HUDEP-2 (cell line): ENCODE measurements around the gene PLAGL1.
A peak's percentile ranks its signal among the peaks of the same experiment; 100 is the strongest.
"Not testable (repeated sequence)": the region's sequence is repeated elsewhere in the genome, so short reads cannot be mapped to it uniquely, and the experiment has no call there.

Experiments
- DNase-seq, 76 experiments: peaks; one replicate each; lab custom pipeline; 2025; ENCODE audit not compliant: unreplicated experiment in 76 of 76; lab: John Stamatoyannopoulos, UW

The PLAGL1 gene

GRCh38 chr6:144008120-144008811 is at the start of gene PLAGL1:
Gene PLAGL1, minus strand, starts transcription at chr6:144008259. Its CDS starts 60,123 bp downstream, at chr6:143948136.
- DNase-seq, result peak in 42 of 76 experiments; percentile 7 to 52 (median 24)

GRCh38 chr6:144055121-144055931 is 47.3 kb upstream of the PLAGL1 start:
- DNase-seq, result no peak

- no peak for DNase-seq
These were observed 45.5 kb upstream of the PLAGL1 start for GRCh38 chr6:144053601-144054000.

- DNase-seq, result no peak
These were observed 44.4 kb upstream of the PLAGL1 start for GRCh38 chr6:144052488-144052887.

- DNase-seq, result no peak
These were observed 41.3 kb upstream of the PLAGL1 start for GRCh38 chr6:144049386-144049785.

GRCh38 chr6:144047688-144048087 is 39.6 kb upstream of the PLAGL1 start:
- DNase-seq, result no peak

- not testable (repeated sequence) for DNase-seq
These were observed 38.6 kb upstream of the PLAGL1 start for GRCh38 chr6:144046672-144047071.

GRCh38 chr6:144044989-144045388 is 36.9 kb upstream of the PLAGL1 start:
- DNase-seq, result not testable (repeated sequence)

GRCh38 chr6:144036835-144037195 is 28.8 kb upstream of the PLAGL1 start:
- no peak for DNase-seq

- peak in 19 of 76 experiments; percentile 7 to 37 (median 25) for DNase-seq
These were observed 28.2 kb upstream of the PLAGL1 start for GRCh38 chr6:144036064-144036834.

GRCh38 chr6:144035416-144035815 is 27.4 kb upstream of the PLAGL1 start:
- DNase-seq, result no peak

GRCh38 chr6:144033816-144034735 is 26.0 kb upstream of the PLAGL1 start:
- DNase-seq, result peak in 30 of 76 experiments; percentile 6 to 49 (median 24)

GRCh38 chr6:144029452-144029851 is 21.4 kb upstream of the PLAGL1 start:
- DNase-seq, result no peak

GRCh38 chr6:144027932-144028587 is 20.0 kb upstream of the PLAGL1 start:
- DNase-seq, result no peak

- no peak for DNase-seq
These were observed 15.2 kb upstream of the PLAGL1 start for GRCh38 chr6:144023216-144023615.

- DNase-seq, result no peak
These were observed 11.9 kb upstream of the PLAGL1 start for GRCh38 chr6:144019929-144020328.

- DNase-seq, result no peak
These were observed 9.4 kb upstream of the PLAGL1 start for GRCh38 chr6:144017166-144018094.

- peak in 70 of 76 experiments; percentile 17 to 83 (median 67) for DNase-seq
These were observed 5.4 kb upstream of the PLAGL1 start for GRCh38 chr6:144013486-144013909.
